HG03159 (cell line): Measurements from ENCODE around the gene PROSER3.

Experiments used
- ATAC-seq: cut with Tn5 transposase; IDR thresholded peaks from one replicate; pipeline ENCODE4 v1.9.1; 2021; ENCODE audit warnings: mild to moderate bottlenecking, moderate library complexity; ENCODE audit not compliant: unreplicated experiment

PROSER3 gene

GRCh38 chr19:35816262-35816661 lies 58.3 kb downstream of the PROSER3 start:
- no peak for ATAC-seq

- ATAC-seq: no peak
Measured at GRCh38 chr19:35816846-35817245, 58.9 kb downstream of the PROSER3 start.

- ATAC-seq: no peak
Measured at GRCh38 chr19:35818445-35818844, 60.5 kb downstream of the PROSER3 start.
